Endometrium (tissue), 2 donors: ENCODE measurements around the gene DPP4.

Experiments
- FAIRE-seq: peaks from 2 replicates; lab custom pipeline; 2012; peaks lifted over from hg19 to GRCh38; lab: Jason Lieb, UNC
- donor health status: control.
- donor health status: control.

Gene DPP4

DNA sequence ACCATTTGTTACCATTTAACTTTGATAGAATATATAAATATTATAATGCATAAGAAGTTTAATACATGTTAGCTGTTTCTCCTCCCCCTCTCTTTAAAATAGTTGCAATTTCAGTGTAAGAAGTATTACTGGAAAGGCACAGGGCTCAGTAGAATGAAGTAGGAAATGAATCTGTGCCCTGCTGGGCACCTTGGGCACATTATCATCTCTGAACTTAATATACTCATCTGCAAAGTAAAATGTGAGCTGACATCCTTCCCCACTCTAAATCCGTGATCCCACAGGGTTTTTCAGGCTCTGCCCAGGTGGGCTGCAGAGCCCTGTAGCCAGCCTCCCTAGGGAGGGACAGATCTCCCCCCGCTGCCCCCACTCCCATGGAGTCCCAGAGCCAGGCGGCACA, 56.8 kb downstream of the DPP4 start:
- no peak for FAIRE-seq

DNA sequence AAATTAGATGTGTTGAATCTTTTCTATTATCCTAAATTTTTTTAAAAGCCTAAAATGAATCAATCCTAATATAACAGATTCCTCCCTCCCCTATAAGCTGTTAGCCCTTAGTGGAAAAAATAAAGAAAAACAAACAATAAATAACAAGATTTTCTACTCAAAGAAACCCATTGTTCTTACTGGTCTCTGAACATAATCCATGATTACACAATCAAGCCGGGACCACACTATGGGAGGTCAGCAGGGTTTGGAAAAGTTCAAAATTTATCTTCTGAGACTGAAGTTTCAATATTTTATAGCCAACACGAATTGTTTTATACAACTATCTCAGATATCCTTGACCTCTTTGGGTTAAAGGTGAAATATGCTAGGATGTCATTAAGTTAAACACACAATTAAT, 57.9 kb downstream of the DPP4 start:
- no peak for FAIRE-seq

DNA sequence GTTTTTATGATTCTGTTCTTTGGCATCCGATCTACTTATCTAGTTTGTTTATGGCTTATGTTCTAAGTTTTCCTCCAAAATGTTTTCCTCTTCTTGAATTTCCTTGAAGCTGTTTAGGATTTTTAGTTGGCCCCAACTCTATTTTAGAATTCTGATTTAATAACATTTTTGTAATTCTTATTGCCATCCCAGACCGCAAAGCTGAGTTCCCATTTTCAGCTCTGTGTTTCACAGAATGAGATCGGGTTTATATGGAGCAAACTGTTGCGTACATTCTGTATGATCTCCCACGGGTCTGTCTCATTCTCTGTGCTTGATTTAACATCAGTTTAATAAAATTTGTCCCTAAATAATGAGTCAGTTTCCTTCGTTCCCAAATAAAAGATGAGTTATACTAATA, 59.3 kb downstream of the DPP4 start:
- peak; percentile 74 for FAIRE-seq

DNA sequence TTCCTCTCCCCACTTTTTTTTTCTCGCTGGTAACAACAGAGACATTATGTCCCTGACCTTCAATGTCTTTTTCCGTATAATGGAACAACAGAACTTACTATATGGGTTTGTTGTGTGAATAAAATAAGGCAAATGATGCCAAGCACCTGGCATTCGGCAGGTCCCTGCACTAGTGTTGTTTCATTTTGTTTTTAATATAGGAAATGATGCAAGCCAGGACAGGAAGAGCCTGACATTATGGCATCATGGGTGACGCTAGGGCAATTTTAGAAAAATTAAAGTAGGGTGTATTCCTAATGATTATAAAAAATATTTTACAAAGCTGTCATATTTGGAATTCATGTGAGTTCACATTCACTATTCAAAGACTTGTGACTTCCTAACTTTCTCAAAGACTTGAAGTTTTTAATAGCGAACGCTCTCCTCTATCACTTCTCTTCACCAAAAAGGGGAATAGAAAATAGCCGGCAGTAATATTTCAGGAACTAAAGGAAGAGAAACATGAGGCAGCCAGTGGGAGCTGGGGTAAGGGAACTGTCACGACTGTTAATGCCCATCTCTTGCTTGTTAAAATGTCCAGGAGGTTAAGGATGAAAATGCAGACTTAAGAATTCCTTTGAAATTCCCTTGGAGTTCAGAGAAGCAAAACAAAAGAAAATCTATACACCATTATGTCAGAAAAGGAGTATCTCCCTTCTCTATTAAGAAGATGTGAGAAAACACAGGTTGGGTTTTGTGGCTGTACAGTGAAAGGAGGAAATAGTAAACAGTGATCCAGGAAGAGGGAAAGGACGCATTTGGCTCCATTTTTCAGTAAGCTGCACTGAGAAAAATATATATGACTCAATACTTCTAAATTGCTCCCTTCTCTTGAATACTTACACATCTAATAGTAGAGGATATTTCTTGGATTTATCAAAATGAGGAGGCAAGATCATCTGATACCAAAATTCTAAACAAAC, 60.2 kb downstream of the DPP4 start:
- FAIRE-seq, result no peak

DNA sequence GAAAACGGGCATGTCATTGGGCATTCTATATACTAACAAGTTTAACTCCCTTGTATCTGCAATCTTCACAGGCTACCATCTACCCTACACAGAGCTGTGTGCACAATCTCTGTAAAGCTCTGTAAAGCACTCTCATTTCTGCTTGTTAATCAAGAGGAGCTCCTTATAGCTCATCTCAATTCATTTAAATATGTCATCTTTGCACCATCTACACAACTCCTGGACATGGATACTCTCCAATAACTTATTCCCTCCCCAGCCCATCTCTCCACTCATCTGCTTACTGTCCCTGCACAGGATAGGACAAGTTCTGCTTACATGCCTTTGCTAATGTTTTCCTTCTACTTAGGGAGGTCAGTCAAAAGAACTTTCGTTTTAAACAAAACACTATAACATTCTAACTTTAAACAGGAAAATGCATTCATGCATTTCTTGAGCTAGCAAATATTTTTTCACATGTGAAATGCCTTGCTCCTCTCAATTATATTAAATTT, 61.4 kb downstream of the DPP4 start:
- no peak for FAIRE-seq

DNA sequence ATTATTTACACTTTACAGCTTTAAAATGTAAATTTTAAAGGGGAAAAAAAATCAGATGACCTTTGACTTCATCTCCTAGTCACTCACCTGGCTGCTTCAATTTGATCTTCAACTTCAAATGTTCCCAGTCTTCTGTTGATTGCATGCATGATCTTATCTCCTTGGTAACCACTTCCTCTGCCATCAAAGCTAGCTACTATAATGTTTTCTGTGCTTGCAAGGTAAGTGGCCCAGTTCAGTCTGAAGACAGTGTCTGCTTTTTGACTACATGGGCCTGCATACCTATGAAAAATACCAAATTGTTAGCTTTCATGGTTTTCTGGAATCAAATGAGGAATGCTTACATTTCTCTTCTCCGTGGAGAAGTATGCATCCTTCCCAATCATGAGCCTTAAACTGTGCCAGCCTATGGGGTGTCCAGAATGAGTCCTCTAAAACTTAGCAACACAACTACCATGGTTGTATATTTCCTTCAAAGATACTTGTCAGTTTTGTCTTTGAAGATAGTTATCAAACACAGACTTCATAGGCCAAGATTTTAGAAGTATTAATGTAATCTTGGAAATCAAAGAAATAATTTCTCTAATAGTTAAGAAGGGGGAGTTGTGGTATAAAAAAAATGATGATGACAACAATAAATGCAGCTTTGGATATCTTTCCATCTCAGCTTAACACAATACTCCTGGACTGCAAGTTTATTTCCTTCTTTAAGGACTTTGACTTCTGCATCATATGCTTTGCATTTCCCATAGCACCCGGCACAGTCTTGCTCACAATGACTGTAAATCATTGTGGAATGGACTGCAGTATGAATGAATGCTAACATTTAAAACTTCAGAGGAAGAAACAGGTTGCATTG, 62.1 kb downstream of the DPP4 start:
- FAIRE-seq, result no peak

DNA sequence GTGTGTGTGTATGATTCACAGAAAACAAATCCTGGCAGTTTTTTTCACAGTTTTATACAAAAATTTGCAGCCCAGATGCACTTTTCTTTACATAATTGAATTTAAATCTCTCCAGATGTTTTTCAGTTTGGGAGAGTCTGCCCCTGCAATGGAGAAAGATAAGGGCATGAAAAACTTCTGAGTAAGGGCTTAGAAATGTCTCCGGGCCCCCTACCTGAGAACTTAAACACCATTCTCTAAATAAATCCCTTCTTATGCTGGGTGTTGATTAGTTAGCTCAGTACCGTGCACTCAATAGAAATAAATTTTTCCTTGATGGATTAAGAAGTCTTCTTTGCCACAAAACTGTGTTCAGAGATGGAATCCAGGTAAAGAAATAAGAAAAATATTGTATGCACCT, 64.5 kb downstream of the DPP4 start:
- FAIRE-seq, result no peak

DNA sequence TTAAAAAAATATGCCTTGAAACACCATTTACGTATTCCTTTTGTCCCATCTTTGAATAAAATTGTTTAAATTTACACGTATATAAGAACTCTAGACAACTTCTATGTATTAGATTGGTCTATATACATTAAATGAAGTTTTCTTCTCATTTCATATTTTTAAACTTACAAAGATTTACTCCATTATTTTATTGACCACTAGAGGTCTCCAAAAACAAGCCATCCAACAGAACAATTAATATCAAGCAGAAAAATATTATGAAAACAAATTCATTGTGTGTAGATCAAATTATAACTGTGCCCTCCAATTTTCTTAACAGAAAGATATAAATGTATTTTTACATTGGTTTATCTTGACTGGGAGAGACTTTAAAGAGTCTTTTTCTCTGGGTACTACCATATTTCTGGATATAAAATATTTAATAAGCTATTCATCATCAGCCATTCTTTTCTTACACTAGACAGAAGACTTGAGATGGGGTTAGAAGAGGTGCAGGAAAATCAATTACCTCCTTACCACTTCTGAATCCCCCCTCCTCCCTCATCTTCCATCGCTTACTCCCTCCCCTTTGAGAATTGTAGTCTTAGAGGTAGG, 66.5 kb downstream of the DPP4 start:
- peak; percentile 86 for FAIRE-seq

DNA sequence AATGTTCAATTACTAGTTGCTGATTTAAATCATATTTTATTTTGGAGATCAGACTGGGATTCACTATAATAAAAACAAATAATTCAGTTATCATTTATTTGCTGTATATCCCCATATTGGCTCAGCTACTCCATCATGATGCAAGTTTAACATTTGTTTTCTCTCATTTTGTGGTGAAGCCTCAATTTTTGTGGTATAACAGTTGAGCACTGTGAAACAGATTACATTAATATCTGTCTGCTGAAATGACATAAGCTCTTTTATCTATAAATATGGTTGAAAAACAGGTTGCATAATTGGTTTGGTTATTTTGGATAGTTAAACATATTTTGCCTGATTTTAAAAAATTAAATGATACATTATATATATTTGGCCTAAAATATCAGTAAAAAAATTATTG, 67.7 kb downstream of the DPP4 start:
- no peak for FAIRE-seq

DNA sequence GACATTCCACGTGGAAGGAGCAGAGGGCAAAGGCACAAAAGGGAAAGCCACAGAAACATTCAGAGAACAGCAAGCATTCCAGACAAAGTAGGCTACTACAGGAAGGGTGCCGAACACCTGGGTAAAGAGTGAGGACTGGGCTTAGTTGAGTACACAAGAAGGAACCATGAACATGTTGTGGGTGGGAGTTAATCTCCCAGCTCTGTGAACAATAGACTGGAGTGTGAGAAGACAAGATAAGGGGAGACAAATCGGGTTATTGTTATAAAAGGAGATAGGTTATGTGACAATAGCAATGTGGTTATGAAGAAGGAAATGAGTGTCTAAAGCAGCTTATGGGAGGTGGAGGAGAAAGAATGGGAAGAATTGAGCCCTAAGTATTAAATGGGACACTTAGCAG, 70.0 kb downstream of the DPP4 start:
- FAIRE-seq, result no peak

DNA sequence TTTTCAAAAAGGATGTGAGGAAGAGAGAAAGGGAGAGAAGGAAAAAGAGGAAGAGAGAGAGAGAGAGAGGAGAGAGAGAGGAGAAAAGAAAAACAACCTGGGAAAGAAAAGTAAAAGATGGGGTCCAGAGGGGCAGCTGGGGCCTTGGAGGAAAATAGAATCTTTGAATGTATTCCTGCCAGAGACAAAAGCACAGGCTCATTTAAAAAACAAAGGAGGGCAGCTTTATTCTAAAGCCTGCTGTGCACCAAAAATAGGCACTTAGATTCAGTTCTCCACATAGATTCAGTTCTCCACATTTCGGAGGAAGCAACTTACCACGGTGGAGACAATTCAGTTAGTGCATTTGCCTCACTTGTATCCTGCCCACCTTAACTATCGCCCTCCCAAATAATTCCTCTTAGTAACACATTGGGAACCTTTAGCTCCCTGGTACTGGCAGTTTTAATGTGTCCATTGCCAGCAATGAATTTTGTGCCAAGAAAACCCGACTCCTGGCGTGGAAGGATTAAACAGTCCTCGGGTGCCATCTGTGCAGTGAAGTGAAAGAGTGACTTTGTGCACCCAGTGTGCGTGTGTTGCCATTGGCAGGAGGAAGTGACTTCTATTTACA, 71.3 kb downstream of the DPP4 start:
- no peak for FAIRE-seq

DNA sequence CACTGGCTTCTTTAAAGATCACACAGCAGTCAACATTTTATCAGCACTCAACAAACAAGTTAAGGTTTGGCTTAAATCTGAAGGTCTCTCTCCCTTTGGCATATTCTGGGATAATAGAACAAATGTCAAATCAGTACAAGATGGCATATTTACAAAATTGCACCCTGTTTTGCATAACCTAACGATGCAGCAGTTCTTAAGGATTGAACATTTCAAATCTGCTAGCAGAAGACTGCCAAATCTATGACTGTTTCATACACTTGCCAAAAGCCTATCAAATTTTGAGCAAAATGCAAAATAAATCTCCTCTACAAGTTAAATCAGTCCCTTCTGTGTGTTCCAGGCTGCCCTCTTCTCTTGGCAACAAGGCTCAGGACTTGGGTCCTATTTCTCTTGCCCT, 73.6 kb downstream of the DPP4 start:
- no peak for FAIRE-seq

DNA sequence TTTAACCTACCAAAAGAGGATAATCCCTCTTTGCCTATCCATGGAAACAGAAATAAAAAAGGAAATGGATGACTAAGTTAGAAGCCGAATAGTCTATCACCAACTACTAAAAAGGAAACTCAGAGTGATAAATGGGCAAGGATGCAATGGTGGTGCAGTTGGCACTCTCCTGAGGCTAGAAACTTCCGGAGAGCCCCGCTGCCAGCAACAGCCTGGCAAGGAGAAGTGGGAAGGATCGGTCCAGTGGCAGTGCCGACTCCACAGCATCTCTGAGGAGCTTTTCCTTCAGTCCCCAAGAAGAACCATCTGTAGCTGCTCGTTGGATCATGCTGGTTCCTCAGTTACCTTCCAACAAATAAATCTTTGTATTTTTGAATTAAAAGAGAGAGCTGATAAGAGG, 74.7 kb downstream of the DPP4 start:
- FAIRE-seq, result no peak

DNA sequence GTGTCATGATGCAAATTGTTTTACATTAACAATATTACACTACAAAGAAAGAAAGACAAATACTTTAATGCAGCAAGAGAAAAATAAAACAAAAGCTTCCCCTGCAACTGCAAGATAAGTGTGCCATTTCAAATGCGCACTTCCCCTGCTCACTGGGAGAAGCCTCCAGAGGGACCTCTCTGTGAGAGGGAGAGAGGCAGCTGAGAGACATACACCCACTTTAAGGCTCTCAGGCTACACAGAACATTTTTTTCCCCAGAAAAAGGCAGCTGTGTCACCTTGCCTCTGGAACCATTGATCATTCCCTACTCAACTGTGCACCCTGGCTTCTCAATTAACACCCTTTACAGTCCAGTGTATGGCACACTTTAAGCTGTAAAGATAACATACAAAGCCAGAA, 75.2 kb downstream of the DPP4 start:
- FAIRE-seq, result no peak

DNA sequence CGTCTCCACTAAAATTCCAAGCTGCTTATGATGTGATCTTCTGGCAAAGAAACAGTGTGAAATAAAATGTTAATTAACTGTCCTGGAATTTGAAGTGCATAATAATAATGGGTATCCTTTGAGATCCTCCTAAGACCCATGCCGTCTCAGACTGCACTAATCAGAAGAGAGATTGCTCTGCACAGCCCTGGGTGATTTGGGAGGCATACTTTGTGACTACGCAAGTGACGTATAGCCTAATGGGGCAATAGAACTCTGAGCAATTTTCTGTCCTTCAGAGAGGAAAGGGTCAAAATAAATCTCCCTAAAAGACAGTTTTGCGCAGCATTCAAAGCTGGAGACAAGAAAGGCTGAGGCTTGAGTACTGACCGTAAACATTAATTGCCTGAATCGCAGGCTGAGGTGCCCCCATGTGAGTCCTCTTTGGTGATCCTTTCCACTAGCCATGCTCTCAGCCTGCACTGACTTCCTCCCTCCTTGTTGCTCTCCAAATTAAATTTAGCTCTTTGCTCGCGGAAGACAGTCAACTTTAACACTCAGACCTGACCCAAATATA, 76.0 kb downstream of the DPP4 start:
- no peak for FAIRE-seq

DNA sequence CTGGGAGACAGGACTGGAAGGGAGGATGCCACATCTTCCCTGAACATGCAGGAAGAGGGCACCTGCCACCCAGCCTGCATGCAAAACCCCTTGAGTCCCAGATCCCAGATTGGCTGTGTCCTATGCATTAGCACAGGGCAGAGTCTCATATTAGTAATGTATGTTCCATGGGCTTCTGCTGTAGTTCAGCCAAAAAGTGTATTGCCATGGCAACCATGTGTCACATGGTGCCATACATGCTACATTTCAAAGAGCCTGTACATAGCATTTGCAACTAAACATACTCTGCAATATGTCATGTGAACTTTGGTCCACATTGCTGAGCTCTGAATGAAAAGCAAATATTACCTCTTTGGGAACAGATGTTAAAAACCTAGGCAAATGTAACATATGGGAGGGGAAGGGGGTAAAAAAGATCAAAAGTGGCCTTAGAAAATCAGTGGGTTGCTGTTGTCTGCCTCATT, 78.4 kb downstream of the DPP4 start:
- no peak for FAIRE-seq

DNA sequence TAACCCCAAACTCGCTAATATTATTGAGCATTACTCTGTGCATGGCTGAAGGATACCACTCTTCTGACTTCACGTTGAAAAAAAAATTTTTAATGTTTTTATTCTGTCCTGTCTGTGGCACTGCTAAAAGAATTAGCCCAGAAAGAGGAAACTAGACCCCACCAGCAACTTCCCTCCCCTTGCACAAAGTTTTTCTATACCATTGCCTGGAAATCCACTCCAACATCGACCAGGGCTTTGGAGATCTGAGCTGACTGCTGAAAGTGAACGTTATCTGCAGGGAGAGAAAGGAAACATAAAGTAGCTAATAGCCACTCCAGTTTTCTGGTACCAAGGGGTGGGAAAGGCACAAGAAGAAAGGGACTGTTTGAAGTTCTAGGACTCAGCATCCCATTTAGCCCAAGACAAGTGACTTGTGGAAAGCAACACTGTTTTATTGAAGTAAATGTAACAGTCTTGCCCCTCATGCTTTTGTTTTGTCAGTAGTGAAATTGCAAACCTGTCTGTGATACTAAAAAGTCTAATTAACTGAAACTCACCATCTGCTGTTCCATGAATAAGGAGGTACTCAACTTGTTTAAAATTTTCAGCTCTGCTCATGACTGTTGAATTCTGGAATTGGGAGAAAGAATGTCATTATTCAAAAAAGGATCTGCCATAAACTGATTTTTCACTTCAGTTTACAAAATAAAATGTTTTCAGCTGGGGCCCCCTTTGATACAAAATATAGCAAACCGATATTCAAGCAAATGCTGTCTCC, 79.1 kb downstream of the DPP4 start:
- FAIRE-seq, result no peak

DNA sequence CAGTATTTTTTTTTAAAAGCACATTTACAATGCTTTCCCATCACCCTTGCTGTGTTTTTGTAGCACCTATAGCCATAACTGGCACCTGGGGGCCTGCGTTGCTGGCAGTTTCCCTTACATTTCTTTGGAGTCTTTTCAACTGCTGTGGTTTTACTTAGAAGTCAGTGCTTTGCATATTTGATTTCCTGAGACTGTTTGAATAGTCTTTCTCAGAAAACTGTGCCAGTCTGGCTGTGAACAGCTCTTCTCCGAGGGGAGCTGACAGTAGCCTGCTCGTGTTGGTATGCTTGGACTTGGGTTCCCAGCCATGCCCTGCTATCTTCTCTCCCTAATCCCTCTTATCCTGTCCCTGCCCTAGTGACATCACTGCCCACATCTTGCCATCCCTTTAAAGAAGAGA, 81.5 kb downstream of the DPP4 start:
- FAIRE-seq, result no peak

DNA sequence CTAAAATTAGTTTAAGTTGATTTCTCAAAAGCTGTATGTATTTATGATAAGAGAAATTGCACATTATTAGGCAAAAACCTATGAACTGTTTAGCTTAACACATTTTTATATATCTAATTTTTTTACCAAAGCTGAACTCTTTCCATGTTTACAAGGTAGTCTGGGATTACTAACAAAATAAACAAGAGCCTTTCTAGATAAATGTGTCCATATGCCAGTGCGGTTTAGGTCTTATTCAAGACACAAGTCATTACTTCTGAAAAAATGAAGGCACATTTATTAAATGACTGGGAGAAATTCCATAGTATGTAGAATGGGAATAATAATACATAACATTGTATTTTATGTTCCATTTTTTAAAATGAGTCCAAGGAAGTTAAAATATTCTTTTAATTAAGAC, 82.0 kb downstream of the DPP4 start:
- no peak for FAIRE-seq

DNA sequence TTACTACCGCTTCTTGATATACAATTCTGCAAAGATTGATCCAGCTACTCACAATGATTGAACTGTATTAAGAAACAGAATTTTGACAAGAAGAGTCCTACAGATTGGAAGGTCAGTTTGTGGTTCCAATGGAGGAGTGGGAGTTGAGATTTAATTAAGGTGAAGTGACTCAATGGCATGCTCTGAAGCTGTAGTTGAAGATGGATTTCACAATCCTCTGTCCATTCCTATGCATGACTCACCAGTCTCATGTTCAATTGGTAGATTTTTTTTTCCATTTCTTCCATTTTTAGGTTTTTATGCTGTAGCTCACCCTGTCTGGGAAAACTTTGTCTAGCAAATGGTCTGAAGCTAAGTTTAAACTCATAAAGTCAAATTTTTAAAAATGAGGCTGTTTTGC, 83.3 kb downstream of the DPP4 start:
- no peak for FAIRE-seq

DNA sequence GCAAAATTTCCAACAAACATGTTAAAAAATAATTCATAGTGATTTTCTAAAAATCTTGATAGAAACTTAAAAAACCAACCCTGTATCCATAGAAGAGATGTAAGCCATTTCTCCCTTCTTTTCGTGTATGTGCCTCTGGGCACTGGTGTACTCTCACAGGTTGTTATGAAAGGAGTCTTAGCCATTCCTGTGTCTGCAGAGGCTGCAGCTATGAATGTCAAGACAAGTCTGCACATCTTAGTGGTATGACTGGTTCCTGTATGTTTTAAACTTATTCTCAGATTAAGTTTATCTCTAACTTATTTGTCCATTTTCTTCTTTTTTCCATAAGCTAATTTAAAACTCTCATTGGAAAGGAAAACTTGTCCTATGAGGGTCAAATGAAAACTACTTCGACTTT, 84.0 kb downstream of the DPP4 start:
- no peak for FAIRE-seq
